ENCODE data around the gene ATP6AP1.
"Not testable (repeated sequence)": the region's sequence is repeated elsewhere in the genome, so short reads cannot be mapped to it uniquely, and the experiment has no call there.

The ATP6AP1 gene

DNA sequence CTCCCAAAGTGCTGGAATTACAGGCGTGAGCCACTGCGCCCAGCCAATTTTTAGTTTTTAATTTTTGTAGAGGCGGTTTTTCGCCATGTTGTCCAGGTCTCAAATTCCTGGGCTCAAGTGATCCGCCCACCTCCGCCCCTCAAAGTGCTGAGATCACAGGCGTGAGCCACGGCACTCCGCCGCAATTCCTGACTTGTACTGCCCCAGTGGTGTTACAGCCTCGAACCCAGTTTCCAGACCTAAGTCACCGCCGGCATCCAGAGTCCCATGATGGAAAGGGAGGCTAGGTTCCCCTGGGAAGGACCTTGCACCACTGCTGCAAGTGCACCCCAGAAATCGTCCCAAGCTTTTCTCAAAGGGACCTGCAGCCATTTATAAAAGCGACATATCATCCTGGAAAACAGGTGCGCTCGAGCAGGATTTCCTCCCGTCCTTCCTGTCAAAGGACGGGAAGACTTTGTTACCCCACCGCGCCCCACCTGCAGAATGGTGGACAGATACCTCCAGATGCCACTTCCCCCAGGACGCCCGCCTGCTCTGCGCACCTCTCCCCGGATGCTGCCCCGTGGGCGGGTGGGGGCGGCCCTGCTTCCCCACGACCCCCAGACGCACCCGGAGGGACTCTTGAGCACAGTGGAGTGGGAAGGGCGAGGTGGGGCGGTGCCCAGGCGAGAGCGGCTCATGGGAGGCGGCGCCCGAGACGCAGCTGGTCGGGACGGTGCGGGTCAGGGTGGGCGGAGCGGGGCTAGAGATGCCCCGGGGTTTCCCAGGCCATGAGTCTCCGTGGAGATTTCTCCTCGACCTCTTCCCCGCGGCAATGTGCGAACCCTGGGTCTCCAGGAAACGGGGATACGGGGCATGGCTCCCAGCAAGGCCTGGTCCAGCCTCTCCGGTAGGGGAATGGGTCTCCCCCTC is 31.2 kb upstream of the ATP6AP1 start:
- ChIA-PET CTCF (interaction anchor here (0.6 to 3.0 kb wide), 5 partner anchors 14 to 130 kb away, joined by 3 to 12 read pairs (median 4); partner anchors contain the start of genes FLNA, TAFAZZIN and UBL4A), POLR2A (interaction anchor here (1.0 to 1.1 kb wide), 3 partner anchors 14 to 26 kb away, joined by 3 to 4 read pairs (median 4); partner anchors contain the start of gene EMD)
- DNase-seq (ENCODE audit: extremely low spot score): peak; percentile 54
- TF ChIP-seq, protein P1, sequence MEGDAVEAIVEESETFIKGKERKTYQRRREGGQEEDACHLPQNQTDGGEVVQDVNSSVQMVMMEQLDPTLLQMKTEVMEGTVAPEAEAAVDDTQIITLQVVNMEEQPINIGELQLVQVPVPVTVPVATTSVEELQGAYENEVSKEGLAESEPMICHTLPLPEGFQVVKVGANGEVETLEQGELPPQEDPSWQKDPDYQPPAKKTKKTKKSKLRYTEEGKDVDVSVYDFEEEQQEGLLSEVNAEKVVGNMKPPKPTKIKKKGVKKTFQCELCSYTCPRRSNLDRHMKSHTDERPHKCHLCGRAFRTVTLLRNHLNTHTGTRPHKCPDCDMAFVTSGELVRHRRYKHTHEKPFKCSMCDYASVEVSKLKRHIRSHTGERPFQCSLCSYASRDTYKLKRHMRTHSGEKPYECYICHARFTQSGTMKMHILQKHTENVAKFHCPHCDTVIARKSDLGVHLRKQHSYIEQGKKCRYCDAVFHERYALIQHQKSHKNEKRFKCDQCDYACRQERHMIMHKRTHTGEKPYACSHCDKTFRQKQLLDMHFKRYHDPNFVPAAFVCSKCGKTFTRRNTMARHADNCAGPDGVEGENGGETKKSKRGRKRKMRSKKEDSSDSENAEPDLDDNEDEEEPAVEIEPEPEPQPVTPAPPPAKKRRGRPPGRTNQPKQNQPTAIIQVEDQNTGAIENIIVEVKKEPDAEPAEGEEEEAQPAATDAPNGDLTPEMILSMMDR (IDR thresholded peaks at IDR 0.05; ENCODE audit: control extremely low read depth, extremely low read depth, low read depth, missing control alignments): no peak

DNA sequence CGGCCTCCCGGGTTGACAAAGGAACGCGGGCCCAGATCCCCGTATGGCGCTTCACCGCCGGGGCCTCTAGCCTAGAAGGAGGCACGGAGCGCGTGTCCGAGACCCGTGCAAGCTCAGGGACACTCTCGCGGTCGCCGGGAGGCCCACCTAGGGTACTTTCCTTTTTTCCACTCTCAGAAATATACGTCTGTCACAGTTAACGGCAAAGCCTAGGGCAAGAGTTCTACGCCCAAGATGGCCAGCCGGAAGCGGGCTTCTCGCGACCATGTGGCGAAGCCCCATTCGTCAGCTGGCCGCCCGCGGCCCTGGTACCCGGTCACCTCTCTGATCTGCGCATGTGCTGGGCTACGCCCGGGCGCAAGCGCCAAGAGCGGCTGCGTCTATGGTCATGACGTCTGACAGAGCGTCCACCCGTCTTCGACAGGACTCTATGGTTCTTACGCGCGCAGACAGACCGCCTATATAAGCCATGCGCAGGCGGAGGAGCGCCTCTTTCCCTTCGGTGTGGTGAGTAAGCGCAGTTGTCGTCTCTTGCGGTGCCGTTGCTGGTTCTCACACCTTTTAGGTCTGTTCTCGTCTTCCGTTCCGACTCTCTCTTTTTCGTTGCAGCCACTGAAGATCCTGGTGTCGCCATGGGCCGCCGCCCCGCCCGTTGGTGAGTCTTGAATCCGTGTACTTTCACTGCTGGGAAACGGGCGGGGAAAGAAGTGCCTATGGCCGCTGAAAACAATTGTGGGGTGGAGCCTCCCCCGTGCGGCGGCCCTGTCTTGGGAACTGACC is 30.4 kb upstream of the ATP6AP1 start, which contains the start of gene RPL10:
TSS of gene RPL10 (plus strand) at position 490 of the 780 bp plus-strand sequence. CDS start at position 633, 143 bp downstream.
- peak; percentile 92 for DNase-seq (ENCODE audit: extremely low spot score)
- TF ChIP-seq, protein P1 (IDR thresholded peaks at IDR 0.05; ENCODE audit: control extremely low read depth, extremely low read depth, low read depth, missing control alignments): no peak
- CTCF ChIA-PET: interaction anchor here (0.6 to 3.0 kb wide), 10 partner anchors 13 to 384 kb away, joined by 3 to 12 read pairs (median 4); partner anchors contain the start of genes EMD, FLNA, TAFAZZIN and UBL4A
- POLR2A ChIA-PET: interaction anchor here (1.0 to 1.1 kb wide), 3 partner anchors 14 to 27 kb away, joined by 3 to 4 read pairs (median 4); partner anchors contain the start of gene EMD

DNA sequence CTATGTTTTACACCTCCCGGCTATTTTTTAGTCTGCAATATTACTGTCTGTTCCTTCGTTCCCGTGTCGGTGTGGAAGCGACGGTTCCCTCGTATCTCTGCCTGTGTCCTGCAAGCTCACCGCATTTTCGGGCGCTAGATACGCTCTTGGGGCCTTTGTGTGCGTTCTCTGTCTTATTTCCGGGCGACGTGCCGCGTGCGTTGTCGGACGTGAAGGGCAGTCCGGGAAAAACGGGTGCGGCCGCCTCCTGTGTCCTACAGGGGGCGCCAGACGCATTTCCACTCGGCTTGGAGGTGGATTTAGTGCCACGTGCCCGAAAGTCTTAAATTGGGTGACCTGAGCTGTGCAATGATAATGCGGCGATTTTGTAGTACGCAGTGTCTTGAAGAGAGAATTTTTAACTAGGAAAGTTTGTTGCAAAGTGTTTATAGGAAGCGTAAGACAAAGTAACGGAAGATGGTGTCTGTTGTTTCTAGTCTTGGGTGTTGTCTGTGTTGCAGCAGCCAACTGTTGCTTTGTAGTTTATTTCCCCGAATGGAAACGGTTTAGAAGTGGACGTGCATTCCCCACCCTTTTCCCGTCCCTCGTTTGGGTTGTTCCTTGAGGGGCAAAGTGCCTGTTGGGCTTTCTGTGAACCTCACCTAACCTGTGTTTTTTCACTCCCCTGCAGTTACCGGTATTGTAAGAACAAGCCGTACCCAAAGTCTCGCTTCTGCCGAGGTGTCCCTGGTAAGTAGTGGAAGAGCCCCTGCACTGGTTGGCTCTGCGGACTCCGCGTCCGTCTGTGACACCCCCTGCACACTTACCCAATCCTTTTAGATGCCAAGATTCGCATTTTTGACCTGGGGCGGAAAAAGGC is 29.6 kb upstream of the ATP6AP1 start:
- DNase-seq (ENCODE audit: extremely low spot score): peak; percentile 50
- TF ChIP-seq, protein P1 (IDR thresholded peaks at IDR 0.05; ENCODE audit: control extremely low read depth, extremely low read depth, low read depth, missing control alignments): peak; percentile 64
- POLR2A ChIA-PET: interaction anchor here (1.2 to 1.5 kb wide), 2 partner anchors 13 to 91 kb away, joined by 3 to 4 read pairs; partner anchors contain the start of gene SLC10A3
- CTCF ChIA-PET: interaction anchor here (0.7 to 3.0 kb wide), 10 partner anchors 12 to 385 kb away, joined by 3 to 12 read pairs (median 4); partner anchors contain the start of genes EMD, FLNA and TAFAZZIN

DNA sequence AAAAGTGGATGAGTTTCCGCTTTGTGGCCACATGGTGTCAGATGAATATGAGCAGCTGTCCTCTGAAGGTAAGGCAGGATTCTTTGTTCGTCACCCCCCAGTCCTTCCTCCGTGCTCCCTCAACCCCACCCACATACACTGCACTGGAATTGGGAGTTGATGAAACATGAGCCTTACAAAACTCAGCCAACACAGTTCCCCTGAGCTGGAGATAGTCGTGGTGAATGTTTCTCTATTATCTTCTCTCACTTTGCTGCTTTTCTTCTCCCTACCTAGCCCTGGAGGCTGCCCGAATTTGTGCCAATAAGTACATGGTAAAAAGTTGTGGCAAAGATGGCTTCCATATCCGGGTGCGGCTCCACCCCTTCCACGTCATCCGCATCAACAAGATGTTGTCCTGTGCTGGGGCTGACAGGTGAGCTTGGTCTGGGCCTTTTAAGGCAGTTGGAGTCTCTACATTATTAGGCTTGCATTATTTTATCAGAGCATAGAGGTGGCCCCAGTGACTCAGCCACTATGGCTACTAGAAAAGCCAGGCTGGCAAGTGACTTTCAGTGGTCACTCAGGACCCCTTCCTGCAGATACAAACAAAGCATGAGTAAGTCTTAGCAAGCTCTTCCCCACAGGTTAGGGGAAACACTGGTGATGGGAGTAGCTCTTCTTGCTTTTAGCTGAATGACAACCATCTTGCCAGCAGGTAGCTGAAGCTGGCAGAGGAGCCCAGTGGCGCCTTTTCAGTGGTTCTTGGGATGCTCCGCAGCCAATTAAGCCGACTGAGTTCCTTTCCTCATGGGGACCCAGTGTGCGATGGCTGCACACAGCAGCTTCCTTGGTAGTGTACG is 28.7 kb upstream of the ATP6AP1 start:
- TF ChIP-seq, protein P1 (IDR thresholded peaks at IDR 0.05; ENCODE audit: control extremely low read depth, extremely low read depth, low read depth, missing control alignments): no peak
- ChIA-PET POLR2A (interaction anchor here (1.2 to 1.5 kb wide), 2 partner anchors 12 to 90 kb away, joined by 3 to 4 read pairs; partner anchors contain the start of gene SLC10A3), CTCF (interaction anchor here (1.7 to 3.0 kb wide), 6 partner anchors 11 to 386 kb away, joined by 4 to 12 read pairs (median 6); partner anchors contain the start of genes EMD, FLNA and TAFAZZIN)
- no peak for DNase-seq (ENCODE audit: extremely low spot score)

DNA sequence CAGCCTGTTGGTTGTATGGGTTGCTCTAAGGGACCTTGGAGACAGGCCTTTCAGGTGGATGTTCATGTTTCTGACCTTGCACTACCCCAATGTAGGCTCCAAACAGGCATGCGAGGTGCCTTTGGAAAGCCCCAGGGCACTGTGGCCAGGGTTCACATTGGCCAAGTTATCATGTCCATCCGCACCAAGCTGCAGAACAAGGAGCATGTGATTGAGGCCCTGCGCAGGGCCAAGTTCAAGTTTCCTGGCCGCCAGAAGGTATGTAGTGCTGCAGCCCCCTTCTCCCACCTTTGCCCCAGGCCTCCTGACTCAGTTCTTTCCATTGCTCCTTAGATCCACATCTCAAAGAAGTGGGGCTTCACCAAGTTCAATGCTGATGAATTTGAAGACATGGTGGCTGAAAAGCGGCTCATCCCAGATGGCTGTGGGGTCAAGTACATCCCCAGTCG is 28.1 kb upstream of the ATP6AP1 start:
- POLR2A ChIA-PET: interaction anchor here (1.5 kb wide), 1 partner anchor 12 kb away, joined by 3 read pairs; no protein-coding TSS in a partner anchor
- CTCF ChIA-PET: interaction anchor here (1.8 to 3.0 kb wide), 3 partner anchors 27 to 134 kb away, joined by 4 to 9 read pairs (median 9); partner anchors contain the start of gene FLNA
- DNase-seq (ENCODE audit: extremely low spot score): not testable (repeated sequence)
